GM12873 (cell line): ENCODE results near the gene CALCOCO2.
A peak's percentile ranks its signal among the peaks of the same experiment; 100 is the strongest.

Experiments used
- TF ChIP-seq, protein P1 (sequence below): IDR thresholded peaks from 2 replicates; pipeline ENCODE4 v1.5.1; 2012; ENCODE audit warnings: low read depth, mild to moderate bottlenecking, moderate library complexity, low read length, control low read depth; ENCODE audit not compliant: insufficient read depth; ENCODE audit errors: missing control alignments

The CALCOCO2 gene

DNA sequence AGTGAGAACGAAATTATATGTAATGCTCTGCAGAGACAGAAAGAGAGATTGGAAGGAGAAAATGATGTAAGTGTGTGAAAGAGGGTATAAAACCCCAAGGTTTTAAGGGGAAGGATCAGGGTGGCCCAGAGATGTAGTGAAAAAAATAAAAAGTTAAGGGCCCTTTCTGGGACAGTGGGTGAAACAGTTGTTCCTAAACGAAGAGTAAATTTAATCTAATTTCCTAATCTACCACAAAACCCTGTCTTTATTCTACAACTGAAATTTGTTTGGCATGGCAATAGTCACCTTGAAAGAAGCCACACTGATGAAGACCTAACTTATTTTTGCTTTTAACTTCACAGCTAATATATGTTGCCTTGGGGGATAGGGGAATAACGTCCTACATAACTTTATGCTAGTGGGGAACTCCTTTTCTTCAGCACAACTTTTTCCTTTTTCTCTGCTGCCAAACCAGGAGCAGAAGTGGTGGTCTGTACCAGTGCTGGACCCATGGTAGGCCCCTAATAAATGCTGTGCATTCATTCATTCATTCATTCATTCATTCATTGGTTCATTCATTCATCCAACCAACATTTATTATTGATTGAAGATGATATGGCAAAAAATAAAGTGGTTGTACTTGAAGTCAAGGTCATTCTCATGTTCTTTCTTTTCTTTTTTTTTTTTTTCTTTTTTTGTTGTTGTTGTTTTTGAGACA is 25.4 kb downstream of the CALCOCO2 start:
- TF ChIP-seq, protein P1, sequence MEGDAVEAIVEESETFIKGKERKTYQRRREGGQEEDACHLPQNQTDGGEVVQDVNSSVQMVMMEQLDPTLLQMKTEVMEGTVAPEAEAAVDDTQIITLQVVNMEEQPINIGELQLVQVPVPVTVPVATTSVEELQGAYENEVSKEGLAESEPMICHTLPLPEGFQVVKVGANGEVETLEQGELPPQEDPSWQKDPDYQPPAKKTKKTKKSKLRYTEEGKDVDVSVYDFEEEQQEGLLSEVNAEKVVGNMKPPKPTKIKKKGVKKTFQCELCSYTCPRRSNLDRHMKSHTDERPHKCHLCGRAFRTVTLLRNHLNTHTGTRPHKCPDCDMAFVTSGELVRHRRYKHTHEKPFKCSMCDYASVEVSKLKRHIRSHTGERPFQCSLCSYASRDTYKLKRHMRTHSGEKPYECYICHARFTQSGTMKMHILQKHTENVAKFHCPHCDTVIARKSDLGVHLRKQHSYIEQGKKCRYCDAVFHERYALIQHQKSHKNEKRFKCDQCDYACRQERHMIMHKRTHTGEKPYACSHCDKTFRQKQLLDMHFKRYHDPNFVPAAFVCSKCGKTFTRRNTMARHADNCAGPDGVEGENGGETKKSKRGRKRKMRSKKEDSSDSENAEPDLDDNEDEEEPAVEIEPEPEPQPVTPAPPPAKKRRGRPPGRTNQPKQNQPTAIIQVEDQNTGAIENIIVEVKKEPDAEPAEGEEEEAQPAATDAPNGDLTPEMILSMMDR, result no peak

GRCh38 chr17:48860034-48860433 is 29.2 kb downstream of the CALCOCO2 start:
- TF ChIP-seq, protein P1, result peak; percentile 39

GRCh38 chr17:48860456-48860855 is 29.6 kb downstream of the CALCOCO2 start:
- TF ChIP-seq, protein P1, result no peak

GRCh38 chr17:48868916-48869500 is 38.2 kb downstream of the CALCOCO2 start:
- TF ChIP-seq, protein P1, result no peak

- TF ChIP-seq, protein P1, result no peak
These were observed 39.0 kb downstream of the CALCOCO2 start for GRCh38 chr17:48869821-48870318.

GRCh38 chr17:48871035-48871550 is 40.3 kb downstream of the CALCOCO2 start:
- TF ChIP-seq, protein P1, result no peak

DNA sequence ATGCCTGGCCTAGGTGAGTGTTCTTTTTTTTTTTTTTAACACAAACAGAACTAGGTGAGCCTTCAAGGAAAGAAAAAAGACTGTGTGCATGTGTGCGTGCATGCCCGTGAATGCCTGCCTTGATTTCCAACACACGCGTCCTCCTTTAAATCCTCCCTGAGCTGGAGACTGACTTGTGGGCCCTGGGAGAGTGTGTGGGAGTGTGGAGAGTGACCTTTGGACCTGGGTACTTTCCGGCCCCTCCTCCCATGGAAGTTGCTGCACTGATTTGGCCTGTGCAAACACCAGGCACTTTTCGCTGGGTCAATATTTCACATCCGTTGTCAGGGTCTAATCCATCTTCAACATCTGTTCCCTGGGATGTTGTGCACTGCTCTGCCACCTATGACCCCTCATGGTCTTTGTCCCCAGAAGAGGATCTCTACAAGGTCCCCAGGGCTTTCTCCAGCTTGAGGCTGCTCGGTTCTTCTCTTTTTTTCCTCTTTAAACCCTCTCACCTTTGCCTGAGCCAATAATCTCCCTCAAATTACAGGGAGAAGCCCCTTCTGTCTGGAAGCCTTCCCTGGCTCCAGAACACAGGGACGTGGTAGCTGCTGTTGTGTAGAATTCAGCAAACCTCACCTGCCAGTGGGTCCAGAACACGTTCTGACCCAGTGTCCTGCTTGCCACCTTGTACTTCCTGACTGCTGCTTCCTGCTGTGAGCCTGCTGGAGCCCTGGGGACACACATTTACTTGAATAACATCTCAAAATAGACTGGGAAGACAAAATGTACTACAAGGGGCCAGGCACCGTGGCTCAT is 40.9 kb downstream of the CALCOCO2 start:
- TF ChIP-seq, protein P1, result no peak
